ENCODE data around the gene PCSK6. TPM values are rescaled to one million over a fixed set of nuclear protein-coding genes. Genes with fewer than 3 reads are reported as not detected.

The PCSK6 gene
- total and polyA plus RNA-seq, 2 of the 8 experiments (the other 6 are each of a cell fraction or from before 2014, with no cell fraction given), result 1.9 to 4.0 TPM

DNA sequence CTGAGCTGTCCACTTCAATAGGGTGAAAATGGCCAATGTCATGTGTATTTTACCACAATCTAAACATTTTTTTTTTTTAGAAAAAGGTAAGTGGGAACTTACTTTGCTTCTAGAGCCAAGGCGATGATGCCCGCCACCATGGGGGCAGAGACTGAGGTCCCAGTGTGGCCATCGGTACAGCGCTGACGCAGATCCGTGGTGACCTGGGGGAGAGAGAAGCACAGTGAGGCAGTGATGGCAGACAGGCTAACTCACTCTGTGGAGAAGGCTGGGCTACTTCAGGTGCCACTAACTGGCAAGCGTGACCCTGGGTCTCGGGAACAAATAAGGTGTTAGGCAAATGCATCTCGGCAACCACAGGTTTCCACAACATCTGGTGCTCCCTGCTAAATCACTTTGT lies 100.1 kb downstream of the PCSK6 start:
- no peaks in the 10 kb centered on the region for H4K20me1 ChIP-seq (replicated peaks in 1 of 2; ENCODE audit: control insufficient read depth in 1 of 2, insufficient read depth in 2 of 2, low read length in 2 of 2)
- H2BK15ac ChIP-seq (ENCODE audit: low read length), result no peak overlapping the region
- H3K27ac ChIP-seq (ENCODE audit: low read depth, low read length), result no peak overlapping the region
- H3K56ac ChIP-seq (replicated peaks; ENCODE audit: insufficient read length, low read depth, low read length), result no peak overlapping the region
- no peak overlapping the region for H2BK120ac ChIP-seq (replicated peaks; ENCODE audit: low read depth, low read length)
- no peaks in the 10 kb centered on the region; a peak in 1 of 7 replicates for H3K4me1 ChIP-seq (replicated peaks in 1 of 4; ENCODE audit: control insufficient read depth in 3 of 4, insufficient read depth in 4 of 4, low read length in 3 of 4)
- no peak overlapping the region for H4K91ac ChIP-seq (replicated peaks; ENCODE audit: insufficient read length, low read length)
- POLR2A ChIA-PET (ENCODE audit: partially characterized antibody), result no interaction called here
- H3K79me1 ChIP-seq (ENCODE audit: low read depth, low read length), result no peaks in the 10 kb centered on the region
- no peak overlapping the region for H3K23ac ChIP-seq (ENCODE audit: insufficient read length)
- H3K9ac ChIP-seq (replicated peaks in 1 of 4; ENCODE audit: extremely low read depth in 1 of 4, low read depth in 3 of 4, low read length in 3 of 4), result no peak overlapping the region
- H3K14ac ChIP-seq (ENCODE audit: insufficient read length), result no peak overlapping the region
- no peak overlapping the region for H3K4me3 ChIP-seq (ENCODE audit: extremely low read depth in 1 of 4, insufficient read depth in 2 of 4, low read depth in 3 of 4, low read length in 4 of 4)
- CTCF ChIA-PET (ENCODE audit: partially characterized antibody), result interaction anchor here (1.1 kb wide), 1 partner anchor 69 kb away, joined by 3 read pairs; no protein-coding TSS in a partner anchor
- no peaks in the 10 kb centered on the region for H3K79me2 ChIP-seq (ENCODE audit: control insufficient read depth in 1 of 2, insufficient read depth in 2 of 2, low read length in 2 of 2)
- H3K36me3 ChIP-seq (ENCODE audit: control insufficient read depth in 2 of 4, insufficient read depth in 4 of 4, low read length in 3 of 4), result no peaks in the 10 kb centered on the region
- H2BK20ac ChIP-seq (ENCODE audit: low read length), result no peak overlapping the region
- H2BK5ac ChIP-seq (ENCODE audit: low read depth, low read length), result no peak overlapping the region
- H2AFZ ChIP-seq (ENCODE audit: low read length), result no peak overlapping the region
- TF ChIP-seq SIN3A (conservative IDR thresholded peaks at IDR 0.05 in 1 of 2, IDR thresholded peaks at IDR 0.05 in 1 of 2; ENCODE audit: low read depth in 1 of 2, low read length in 2 of 2), result no peak
- no peak for TF ChIP-seq SRF (IDR thresholded peaks at IDR 0.05; ENCODE audit: low read depth, low read length)
- TF ChIP-seq KDM4A (IDR thresholded peaks at IDR 0.05; ENCODE audit: low read depth, low read length, severe bottlenecking), result no peak
- no peak for TF ChIP-seq SP1 (IDR thresholded peaks at IDR 0.05; ENCODE audit: low read depth, low read length)
- H4K8ac ChIP-seq (ENCODE audit: extremely low read depth, insufficient read depth, low read length), result no peak overlapping the region; the same call in 1 of the 2 replicates
- WGBS, 2 experiments (ENCODE audit: extremely low coverage in 1 of 2, insufficient coverage in 1 of 2, insufficient read length in 1 of 2, insufficient replicate concordance in 2 of 2, low coverage in 1 of 2, low lambda C conversion rate in 2 of 2, missing lambda C conversion rate in 1 of 2), result 92% methylated on average over 9 of the region's 9 CpGs; no CpG with 5 or more reads in 1 of the 2 experiments
- no peak for DNase-seq (ENCODE audit: low read depth in 1 of 2, low spot score in 2 of 2)
- no peak overlapping the region for H3K18ac ChIP-seq (ENCODE audit: extremely low read depth, low read length)
- no peak overlapping the region for H3K4ac ChIP-seq (replicated peaks; ENCODE audit: insufficient read length, low read depth, low read length)
- H4K5ac ChIP-seq (ENCODE audit: insufficient read length, low read depth, low read length), result no peak overlapping the region
- no peak for FAIRE-seq
- H2AK5ac ChIP-seq (ENCODE audit: low read depth, low read length), result no peak overlapping the region
- H3K4me2 ChIP-seq (ENCODE audit: insufficient read depth in 1 of 2, low read depth in 2 of 2, low read length in 2 of 2), result no peak overlapping the region
- H3K27me3 ChIP-seq (replicated peaks in 1 of 4; ENCODE audit: control insufficient read depth in 3 of 4, extremely low read depth in 1 of 4, insufficient read depth in 3 of 4, low read length in 3 of 4), result no peaks in the 10 kb centered on the region
- H2BK12ac ChIP-seq (ENCODE audit: low read depth, low read length), result no peak overlapping the region
- H3K23me2 ChIP-seq (ENCODE audit: low read depth, low read length), result no peaks in the 10 kb centered on the region
- no peaks in the 10 kb centered on the region for H3K9me3 ChIP-seq (ENCODE audit: insufficient read depth in 2 of 2, low read depth in 1 of 2, low read length in 1 of 2)

All from H1 (cell line).